Pancreas (tissue), 10 donors: Measurements from ENCODE around the gene PARD3. TPM values are rescaled to one million over a fixed set of nuclear protein-coding genes. Genes with fewer than 3 reads are reported as not detected.

Experiments
- ATAC-seq, 4 donors: fragments of 200-7000 bp; cut with Tn5 transposase; one replicate each; pipeline versions ENCODE4 v1.8.0 to v1.9.1; 2020; ENCODE audit warnings: mild to moderate bottlenecking in 4 of 4, moderate library complexity in 4 of 4
- DNase-seq, 6 donors: peaks; one replicate each; pipeline ENCODE4 v3.0.0-alpha.2; 2020
- FAIRE-seq: peaks from 2 replicates; lab custom pipeline; 2012; peaks lifted over from hg19 to GRCh38; lab: Jason Lieb, UNC
- H3K27ac ChIP-seq, 4 donors: fragments of 200-600 bp; sonication (generic); 1 replicate in 3 of 4; 2 replicates in 1 of 4; pipeline versions ENCODE4 v1.5.0 to v1.8.0; 2020
- H3K27me3 ChIP-seq, 4 donors: fragments of 200-600 bp; one replicate each; pipeline ENCODE4 v1.8.0; 2021
- H3K36me3 ChIP-seq, 3 donors: fragments of 200-600 bp; sonication (generic) in 1 of 3; one replicate each; pipeline versions ENCODE4 v1.5.0 to v1.8.0; 2020 to 2021
- H3K4me1 ChIP-seq, 3 donors: fragments of 200-600 bp; one replicate each; pipeline ENCODE4 v1.8.0; 2021
- H3K4me3 ChIP-seq, 4 donors: fragments of 200-600 bp; sonication (generic) in 2 of 4; one replicate each; pipeline versions ENCODE4 v1.5.0 to v1.8.0; 2020 to 2021
- H3K9me3 ChIP-seq, 4 donors: fragments of 200-600 bp; one replicate each; pipeline ENCODE4 v1.8.0; 2021
- WGBS, 2 donors: extraction: QIAGEN DNeasy Blood & Tissue Kit; methylation state at CpG; one replicate each; pipeline ENCODE4 v1.1.7; 2013; 5-methylcytosine and 5-hydroxymethylcytosine counted together
- intact Hi-C, 3 donors: fragments of 100-400 bp; cut with DNase I; formaldehyde crosslinking; loops; one replicate each; pipeline versions ENCODE4 v1.11.1 to v1.14.2; 2022
- polyA plus RNA-seq, 2 donors: library from polyadenylated mRNA; stranded (reverse); fragments of 200-250 nt; gene quantifications; one replicate each; pipeline ENCODE4 v1.2.3, GENCODE V29; 2013
- total RNA-seq, 6 donors: library from RNA; stranded (reverse); fragmentation: NEBNext Ultra II Directional in 4 of 6; extraction: Animal tissue kit (Norgen Biotek cat#: 25700) in 4 of 6; gene quantifications; one replicate each; pipeline versions ENCODE4 v1.2.1 to v1.2.4, GENCODE V29; 2021 to 2023
- TF ChIP-seq, protein P1 (sequence below), 4 donors: fragments of 200-600 bp; sonication (generic) in 3 of 4; IDR thresholded peaks; one replicate each; pipeline versions ENCODE4 v1.5.0 to v1.8.0; 2021; ENCODE audit warnings: antibody characterized with exemption in 4 of 4
- donor health status: healthy with polysubstance abuse.
- donor health status: DM: no; HTN: no; CAD: no; lungs with moderate emphysema.
- donor health status: DM: no; HTN: no; CAD: no.
- donor health status: control.
- donor health status: control.
- donor health status: Bipolar disorder and iron deficiency.
- donor health status: DM: yes; HTN: yes; CAD: no.
- donor health status: DM: no; HTN: no; CAD: no.
- donor health status: DM: no; HTN: no; CAD: no.
- donor health status: DM: yes; HTN: yes; CAD: no.

PARD3 gene
- total and polyA plus RNA-seq, 8 donors: 12.8 to 32.3 (median 23.4) TPM

DNA sequence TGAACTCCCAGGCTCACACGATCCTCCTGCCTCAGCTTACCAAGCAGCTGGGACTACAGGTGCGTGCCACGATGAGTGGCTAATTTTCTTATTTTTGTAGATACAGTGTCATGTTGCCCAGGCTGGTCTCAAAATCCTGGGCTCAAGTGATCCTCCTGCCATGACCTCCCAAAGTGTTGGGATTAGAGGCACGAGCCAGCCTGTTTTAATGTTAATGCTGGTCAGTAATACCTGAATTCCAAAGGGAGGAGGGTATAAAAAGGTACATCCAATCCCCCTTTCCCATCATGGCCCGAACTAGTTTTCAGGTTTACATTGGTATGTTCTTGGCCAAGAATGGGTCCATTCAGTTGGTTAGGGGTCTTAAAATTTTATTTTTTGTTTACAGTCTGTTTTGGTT lies 329.1 kb downstream of the PARD3 start:
- no peak overlapping the region for H3K4me3 ChIP-seq
- ATAC-seq (no peak), FAIRE-seq (no peak), DNase-seq (no peak)
- H3K27ac ChIP-seq: no peak overlapping the region
- peaks cover 0 to under 1% (median 0%) of the 10 kb centered on the region in 3 donors for H3K4me1 ChIP-seq
- 94 to 97% methylated on average over 5 of the region's 5 CpGs for WGBS, 2 donors
- H3K36me3 ChIP-seq: no peaks in the 10 kb centered on the region
- H3K9me3 ChIP-seq: no peaks in the 10 kb centered on the region
- H3K27me3 ChIP-seq: no peaks in the 10 kb centered on the region
- TF ChIP-seq, protein P1, sequence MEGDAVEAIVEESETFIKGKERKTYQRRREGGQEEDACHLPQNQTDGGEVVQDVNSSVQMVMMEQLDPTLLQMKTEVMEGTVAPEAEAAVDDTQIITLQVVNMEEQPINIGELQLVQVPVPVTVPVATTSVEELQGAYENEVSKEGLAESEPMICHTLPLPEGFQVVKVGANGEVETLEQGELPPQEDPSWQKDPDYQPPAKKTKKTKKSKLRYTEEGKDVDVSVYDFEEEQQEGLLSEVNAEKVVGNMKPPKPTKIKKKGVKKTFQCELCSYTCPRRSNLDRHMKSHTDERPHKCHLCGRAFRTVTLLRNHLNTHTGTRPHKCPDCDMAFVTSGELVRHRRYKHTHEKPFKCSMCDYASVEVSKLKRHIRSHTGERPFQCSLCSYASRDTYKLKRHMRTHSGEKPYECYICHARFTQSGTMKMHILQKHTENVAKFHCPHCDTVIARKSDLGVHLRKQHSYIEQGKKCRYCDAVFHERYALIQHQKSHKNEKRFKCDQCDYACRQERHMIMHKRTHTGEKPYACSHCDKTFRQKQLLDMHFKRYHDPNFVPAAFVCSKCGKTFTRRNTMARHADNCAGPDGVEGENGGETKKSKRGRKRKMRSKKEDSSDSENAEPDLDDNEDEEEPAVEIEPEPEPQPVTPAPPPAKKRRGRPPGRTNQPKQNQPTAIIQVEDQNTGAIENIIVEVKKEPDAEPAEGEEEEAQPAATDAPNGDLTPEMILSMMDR (IDR thresholded peaks at IDR 0.05): no peak
- intact Hi-C loops: no loop called here

GRCh38 chr10:34484164-34484563 lies 330.9 kb downstream of the PARD3 start:
- H3K27me3 ChIP-seq: no peaks in the 10 kb centered on the region
- 68 to 70% methylated on average over 4 of the region's 4 CpGs for WGBS, 2 donors
- DNase-seq: no peak
- intact Hi-C loops: no loop called here
- ATAC-seq: no peak
- FAIRE-seq: no peak
- H3K27ac ChIP-seq: no peak overlapping the region
- H3K36me3 ChIP-seq: no peaks in the 10 kb centered on the region
- TF ChIP-seq, protein P1 (IDR thresholded peaks at IDR 0.05): no peak
- H3K4me3 ChIP-seq: no peak overlapping the region
- no peaks in the 10 kb centered on the region for H3K4me1 ChIP-seq
- H3K9me3 ChIP-seq: no peaks in the 10 kb centered on the region

DNA sequence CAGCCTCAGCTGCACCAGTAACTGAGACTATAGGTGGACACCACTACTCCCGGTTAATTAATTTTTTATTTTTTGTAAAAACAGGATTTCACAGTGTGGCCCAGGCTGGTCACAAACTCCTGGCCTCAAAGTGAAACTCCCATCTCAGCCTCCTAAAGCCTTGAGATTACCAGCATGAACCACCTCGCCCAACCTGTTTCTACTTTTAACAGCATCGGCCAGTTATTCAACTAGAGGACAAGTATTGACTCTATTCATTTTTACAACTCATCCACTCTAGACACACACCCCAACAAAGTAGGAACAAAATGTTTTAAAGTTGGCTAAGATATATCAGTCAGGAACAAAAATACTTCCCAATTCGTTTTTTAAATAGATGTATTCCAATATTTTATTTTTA lies 334.8 kb downstream of the PARD3 start:
- WGBS, 2 donors: 85 to 92% methylated on average over 4 of the region's 4 CpGs
- intact Hi-C loops: no loop called here
- ATAC-seq: no peak

GRCh38 chr10:34479520-34480179 lies 335.4 kb downstream of the PARD3 start:
- DNase-seq (no peak), FAIRE-seq (no peak), ATAC-seq (peak in 1 of 4 donors; percentile 32)
- Histone ChIP-seq H3K27ac (no peak overlapping the region), H3K27me3 (no peaks in the 10 kb centered on the region), H3K9me3 (no peaks in the 10 kb centered on the region), H3K4me1 (no peaks in the 10 kb centered on the region), H3K4me3 (no peak overlapping the region), H3K36me3 (no peaks in the 10 kb centered on the region)
- WGBS, 2 donors: 88 to 91% methylated on average over 7 of the region's 7 CpGs
- intact Hi-C loops: no loop called here
- TF ChIP-seq, protein P1 (IDR thresholded peaks at IDR 0.05): no peak

More for the DNA sequence above, 334.8 kb downstream of the PARD3 start:
- FAIRE-seq (no peak), DNase-seq (no peak)
- no peaks in the 10 kb centered on the region for H3K36me3 ChIP-seq
- H3K4me3 ChIP-seq: no peak overlapping the region
- H3K27ac ChIP-seq: no peak overlapping the region
- H3K9me3 ChIP-seq: no peaks in the 10 kb centered on the region
- TF ChIP-seq, protein P1 (IDR thresholded peaks at IDR 0.05): no peak
- no peaks in the 10 kb centered on the region for H3K27me3 ChIP-seq
- no peaks in the 10 kb centered on the region for H3K4me1 ChIP-seq

DNA sequence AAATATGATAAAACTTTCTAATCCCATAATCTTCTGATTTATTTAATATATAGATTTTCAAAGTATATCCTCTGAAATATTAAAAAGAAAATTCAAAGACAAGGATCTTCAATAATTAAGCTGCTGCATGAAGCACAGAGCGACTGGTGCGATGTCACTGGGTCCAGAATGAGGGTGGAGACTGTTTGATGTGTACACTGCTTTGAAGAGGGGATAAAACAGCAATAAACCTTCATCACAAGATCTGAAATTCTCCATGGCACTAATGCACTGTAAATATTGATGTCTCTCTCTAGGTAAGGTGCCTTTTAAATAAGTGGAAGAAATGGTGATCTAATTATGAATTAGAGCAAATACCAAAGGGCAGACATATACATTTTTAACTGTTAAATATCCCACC lies 337.8 kb downstream of the PARD3 start:
- no peaks in the 10 kb centered on the region for H3K4me1 ChIP-seq
- WGBS, 2 donors: 94 to 97% methylated on average over 2 of the region's 2 CpGs
- no peaks in the 10 kb centered on the region for H3K36me3 ChIP-seq
- no peak for ATAC-seq
- TF ChIP-seq, protein P1 (IDR thresholded peaks at IDR 0.05): no peak
- no peak for FAIRE-seq
- H3K9me3 ChIP-seq: no peaks in the 10 kb centered on the region
- no peak overlapping the region for H3K27ac ChIP-seq
- DNase-seq: no peak
- H3K4me3 ChIP-seq: no peak overlapping the region
- no peaks in the 10 kb centered on the region for H3K27me3 ChIP-seq
- intact Hi-C loops: no loop called here
